ENCODE data around the gene OR2H2. TPM values are rescaled to one million over a fixed set of nuclear protein-coding genes. Genes with fewer than 3 reads are reported as not detected.
A peak's percentile ranks its signal among the peaks of the same experiment; 100 is the strongest.

Gene OR2H2
- total and polyA plus RNA-seq, 2 donors (not counting 1 experiment from before 2014, with no cell fraction given): not detected

DNA sequence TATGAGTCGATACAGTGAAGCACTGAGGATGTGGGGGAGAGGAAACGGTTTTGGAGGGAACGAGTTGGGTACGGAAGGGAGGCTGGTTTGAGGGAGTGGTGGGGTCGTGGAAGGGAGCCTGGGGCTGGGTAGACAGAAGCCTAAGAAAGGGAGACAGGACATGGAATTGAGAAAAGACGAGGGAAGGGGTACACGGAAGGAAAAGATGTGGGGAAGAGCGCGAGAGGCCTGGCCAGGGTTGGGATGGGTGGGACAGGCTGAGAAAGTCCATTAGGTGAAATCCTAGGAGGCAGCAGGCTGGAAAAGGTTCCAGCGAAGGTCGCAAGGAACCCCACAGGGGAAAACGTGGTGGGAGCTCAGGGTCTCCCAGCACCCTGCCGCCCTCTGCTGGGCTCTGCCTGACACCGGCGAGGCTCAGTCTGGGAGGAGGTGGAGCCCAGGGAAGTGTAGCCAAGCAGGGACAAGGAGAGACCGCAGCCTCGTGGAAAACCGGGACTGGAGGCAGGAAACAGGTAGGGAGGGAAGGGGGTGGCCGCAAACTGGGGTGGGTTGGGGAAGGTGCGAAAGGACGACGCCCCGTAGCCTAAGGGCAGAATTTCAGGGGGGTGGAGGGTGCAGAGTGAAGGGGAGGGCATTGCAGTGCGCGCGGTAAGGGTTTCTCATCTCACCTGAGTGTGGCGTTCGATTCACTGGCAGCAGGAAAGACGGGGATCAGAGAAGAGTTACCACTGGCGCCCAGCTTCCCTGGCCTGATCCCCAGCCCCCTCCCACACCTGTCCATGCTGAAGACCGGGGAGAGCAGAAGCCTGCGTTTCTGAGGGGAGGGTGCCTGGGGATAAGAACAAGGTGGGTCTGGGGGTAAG is 43.7 kb downstream of the OR2H2 start:
- H3K27me3 Mint-ChIP-seq: no peaks in the 10 kb centered on the region
- Histone ChIP-seq H3K4me3 (ENCODE audit: control extremely low read depth in 1 of 5, extremely low read depth in 1 of 5, insufficient read depth in 1 of 5, low read depth in 2 of 5, low read length in 4 of 5) (peak overlapping the region; percentile 68 to 88 (median 80)), H2AFZ (ENCODE audit: insufficient read depth, low read depth, low read length, poor library complexity, severe bottlenecking) (peak overlapping the region; percentile 86), H3K4me1 (ENCODE audit: control insufficient read depth in 2 of 2, insufficient read depth in 2 of 2, low read length in 2 of 2) (peaks cover 28 to 48% of the 10 kb centered on the region in 2 donors), H3K36me3 (replicated peaks in 1 of 2; ENCODE audit: control extremely low read depth in 1 of 2, control insufficient read depth in 1 of 2, extremely low read depth in 1 of 2, insufficient read depth in 2 of 2, low read length in 1 of 2) (peaks cover 0 to 7% of the 10 kb centered on the region in 2 experiments), H3K27me3 (replicated peaks in 1 of 4; ENCODE audit: control extremely low read depth in 1 of 4, control insufficient read depth in 3 of 4, insufficient read depth in 4 of 4, low read length in 3 of 4) (no peaks in the 10 kb centered on the region), H4K20me1 (ENCODE audit: control insufficient read depth, insufficient read depth, low read length, poor library complexity, severe bottlenecking) (peaks cover 22% of the 10 kb centered on the region), H3K4me2 (replicated peaks; ENCODE audit: low read depth, low read length, poor library complexity, severe bottlenecking) (peak overlapping the region; percentile 98), H3K27ac (ENCODE audit: low read length in 2 of 2) (peak overlapping the region; percentile 33 to 63), H3K79me2 (ENCODE audit: control insufficient read depth, insufficient read depth, low read length) (peaks cover 15% of the 10 kb centered on the region), H3K9ac (ENCODE audit: low read length) (peak overlapping the region; percentile 80), H3K9me3 (ENCODE audit: control extremely low read depth in 1 of 3, control insufficient read depth in 2 of 3, insufficient read depth in 1 of 3, low read length in 2 of 3) (no peaks in the 10 kb centered on the region)
- peak overlapping the region; percentile 94 for H3K4me3 Mint-ChIP-seq
- H3K4me1 Mint-ChIP-seq: peaks cover 51% of the 10 kb centered on the region
- ChIA-PET POLR2A (interaction anchor here (0.7 to 1.9 kb wide), 3 partner anchors 22 to 1086 kb away, joined by 3 to 12 read pairs (median 4); no protein-coding TSS in a partner anchor), CTCF (interaction anchor here (0.5 to 13.5 kb wide), 6 partner anchors 9 to 987 kb away, joined by 3 to 226 read pairs (median 4); no protein-coding TSS in a partner anchor)
- WGBS (ENCODE audit: insufficient coverage): 1% methylated on average over 29 of the region's 32 CpGs
- H3K27ac Mint-ChIP-seq: peak overlapping the region; percentile 71
- no peaks in the 10 kb centered on the region for H3K9me3 Mint-ChIP-seq (ENCODE audit: insufficient read depth)
- intact Hi-C loops (cut with micrococcal nuclease): loop anchor here (5.0 kb wide), 2 partner anchors 76 to 124 kb away; a partner anchor contains a TSS
- ATAC-seq (ENCODE audit: low read depth) (peak; percentile 31), DNase-seq (peak; percentile 68)
- TF ChIP-seq EZH2 (IDR thresholded peaks at IDR 0.05; ENCODE audit: borderline replicate concordance, insufficient read depth, low read depth, low read length, poor library complexity, severe bottlenecking): no peak
- TF ChIP-seq, protein P1, sequence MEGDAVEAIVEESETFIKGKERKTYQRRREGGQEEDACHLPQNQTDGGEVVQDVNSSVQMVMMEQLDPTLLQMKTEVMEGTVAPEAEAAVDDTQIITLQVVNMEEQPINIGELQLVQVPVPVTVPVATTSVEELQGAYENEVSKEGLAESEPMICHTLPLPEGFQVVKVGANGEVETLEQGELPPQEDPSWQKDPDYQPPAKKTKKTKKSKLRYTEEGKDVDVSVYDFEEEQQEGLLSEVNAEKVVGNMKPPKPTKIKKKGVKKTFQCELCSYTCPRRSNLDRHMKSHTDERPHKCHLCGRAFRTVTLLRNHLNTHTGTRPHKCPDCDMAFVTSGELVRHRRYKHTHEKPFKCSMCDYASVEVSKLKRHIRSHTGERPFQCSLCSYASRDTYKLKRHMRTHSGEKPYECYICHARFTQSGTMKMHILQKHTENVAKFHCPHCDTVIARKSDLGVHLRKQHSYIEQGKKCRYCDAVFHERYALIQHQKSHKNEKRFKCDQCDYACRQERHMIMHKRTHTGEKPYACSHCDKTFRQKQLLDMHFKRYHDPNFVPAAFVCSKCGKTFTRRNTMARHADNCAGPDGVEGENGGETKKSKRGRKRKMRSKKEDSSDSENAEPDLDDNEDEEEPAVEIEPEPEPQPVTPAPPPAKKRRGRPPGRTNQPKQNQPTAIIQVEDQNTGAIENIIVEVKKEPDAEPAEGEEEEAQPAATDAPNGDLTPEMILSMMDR (IDR thresholded peaks at IDR 0.05): peak; percentile 71

Measured in B cell (primary cell).